MM.1S (cell line): ENCODE measurements around the gene TULP1.

ENCODE experiments used
- DNase-seq: peaks from one replicate; pipeline ENCODE4 v3.0.0-alpha.2; 2015
- H2AFZ ChIP-seq: fragments of 300-600 bp; sonication (generic); 2 replicates; pipeline ENCODE4 v1.6.0; 2016; ENCODE audit warnings: antibody characterized with exemption, low read length
- H3F3A ChIP-seq: fragments of 300-600 bp; sonication (generic); 2 replicates; pipeline ENCODE4 v1.6.1; 2016; ENCODE audit warnings: mild to moderate bottlenecking, antibody characterized with exemption, low read length, moderate library complexity, mixed read lengths; ENCODE audit not compliant: insufficient read depth
- H3K27ac ChIP-seq: fragments of 300-600 bp; sonication (generic); 2 replicates; pipeline ENCODE4 v1.5.1; 2016; ENCODE audit warnings: mild to moderate bottlenecking, low read length
- H3K27me3 ChIP-seq: fragments of 300-600 bp; sonication (generic); replicated peaks from 2 replicates; pipeline ENCODE4 v1.6.0; 2016; ENCODE audit warnings: low read length; ENCODE audit not compliant: insufficient read depth
- H3K36me3 ChIP-seq: fragments of 300-600 bp; sonication (generic); replicated peaks from 2 replicates; pipeline ENCODE4 v1.6.1; 2016; ENCODE audit warnings: mild to moderate bottlenecking, low read length, mixed read lengths; ENCODE audit not compliant: insufficient read depth
- H3K4me1 ChIP-seq: fragments of 300-600 bp; sonication (generic); 2 replicates; pipeline ENCODE4 v1.6.1; 2016; ENCODE audit warnings: low read length, mixed read lengths
- H3K4me2 ChIP-seq: fragments of 300-600 bp; sonication (generic); 2 replicates; pipeline ENCODE4 v1.6.0; 2016; ENCODE audit warnings: low read depth, low read length
- H3K4me3 ChIP-seq: fragments of 300-600 bp; sonication (generic); 2 replicates; pipeline ENCODE4 v1.5.1; 2016; ENCODE audit warnings: low read length, mixed read lengths
- H3K79me2 ChIP-seq: fragments of 300-600 bp; sonication (generic); 2 replicates; pipeline ENCODE4 v1.6.1; 2016; ENCODE audit warnings: mixed run types, low read length, mixed read lengths
- H3K9ac ChIP-seq: fragments of 300-600 bp; sonication (generic); 2 replicates; pipeline ENCODE4 v1.6.1; 2016; ENCODE audit warnings: low read length, mixed read lengths
- H3K9me2 ChIP-seq: fragments of 300-600 bp; sonication (generic); replicated peaks from 2 replicates; pipeline ENCODE4 v1.6.1; 2016; ENCODE audit warnings: mild to moderate bottlenecking, low read length, mixed read lengths; ENCODE audit not compliant: insufficient read depth
- H3K9me3 ChIP-seq: fragments of 300-600 bp; sonication (generic); replicated peaks from 2 replicates; pipeline ENCODE4 v1.6.1; 2016; ENCODE audit warnings: mild to moderate bottlenecking, low read length, mixed read lengths; ENCODE audit not compliant: insufficient read depth
- H4K20me1 ChIP-seq: fragments of 300-600 bp; sonication (generic); 2 replicates; pipeline ENCODE4 v1.6.1; 2016; ENCODE audit warnings: mild to moderate bottlenecking, low read length, moderate library complexity, mixed read lengths; ENCODE audit not compliant: insufficient read depth
- CTCF ChIP-seq: fragments of 300-600 bp; sonication (generic); IDR thresholded peaks from 2 replicates; pipeline ENCODE4 v1.5.1; 2016; ENCODE audit warnings: antibody characterized with exemption, low read length, mixed read lengths
- EZH2 ChIP-seq: fragments of 300-600 bp; sonication (generic); optimal IDR thresholded peaks from 2 replicates; pipeline ENCODE3; 2017; ENCODE audit warnings: low read depth, mild to moderate bottlenecking, antibody characterized with exemption, low read length, mixed read lengths
- EZH2phosphoT487 ChIP-seq: fragments of 300-600 bp; sonication (generic); IDR thresholded peaks from 2 replicates; pipeline ENCODE4 v1.6.1; 2018; ENCODE audit warnings: antibody characterized with exemption, low read length

The TULP1 gene

GRCh38 chr6:35553315-35553714 is 40.6 kb upstream of the TULP1 start:
- no peaks in the 10 kb centered on the region for H3K9me3 ChIP-seq
- H3K4me3 ChIP-seq, result no peak overlapping the region
- no peaks in the 10 kb centered on the region for H3K79me2 ChIP-seq
- H2AFZ ChIP-seq, result no peak overlapping the region
- no peaks in the 10 kb centered on the region for H3F3A ChIP-seq
- no peak for TF ChIP-seq CTCF
- no peak for TF ChIP-seq EZH2
- no peak for TF ChIP-seq EZH2phosphoT487
- no peaks in the 10 kb centered on the region for H4K20me1 ChIP-seq
- H3K4me2 ChIP-seq, result no peak overlapping the region
- no peak for DNase-seq
- H3K36me3 ChIP-seq, result no peaks in the 10 kb centered on the region
- no peaks in the 10 kb centered on the region for H3K9me2 ChIP-seq
- H3K4me1 ChIP-seq, result no peaks in the 10 kb centered on the region
- H3K27me3 ChIP-seq, result no peaks in the 10 kb centered on the region
- H3K27ac ChIP-seq, result no peak overlapping the region
- no peak overlapping the region for H3K9ac ChIP-seq

- H3K9me3 ChIP-seq, result no peaks in the 10 kb centered on the region
- H3K4me1 ChIP-seq, result no peaks in the 10 kb centered on the region
- H3F3A ChIP-seq, result no peaks in the 10 kb centered on the region
- no peaks in the 10 kb centered on the region for H3K9me2 ChIP-seq
- no peak overlapping the region for H3K27ac ChIP-seq
- H3K27me3 ChIP-seq, result no peaks in the 10 kb centered on the region
- no peak overlapping the region for H3K9ac ChIP-seq
- no peak overlapping the region for H2AFZ ChIP-seq
- no peak overlapping the region for H3K4me3 ChIP-seq
- no peak overlapping the region for H3K4me2 ChIP-seq
- TF ChIP-seq CTCF, result peak; percentile 94
- no peak for TF ChIP-seq EZH2
- H3K79me2 ChIP-seq, result no peaks in the 10 kb centered on the region
- DNase-seq, result peak; percentile 56
- H3K36me3 ChIP-seq, result no peaks in the 10 kb centered on the region
- H4K20me1 ChIP-seq, result no peaks in the 10 kb centered on the region
Observed at GRCh38 chr6:35552285-35552917, 39.7 kb upstream of the TULP1 start.

- H3K27me3 ChIP-seq, result no peaks in the 10 kb centered on the region
- no peaks in the 10 kb centered on the region for H3K4me1 ChIP-seq
- no peaks in the 10 kb centered on the region for H3K79me2 ChIP-seq
- H3K36me3 ChIP-seq, result no peaks in the 10 kb centered on the region
- H3K4me2 ChIP-seq, result no peak overlapping the region
- no peak for DNase-seq
- TF ChIP-seq CTCF (no peak), EZH2phosphoT487 (no peak), EZH2 (no peak)
- no peak overlapping the region for H3K9ac ChIP-seq
- no peaks in the 10 kb centered on the region for H3K9me3 ChIP-seq
- no peaks in the 10 kb centered on the region for H3F3A ChIP-seq
- H3K27ac ChIP-seq, result no peak overlapping the region
- H2AFZ ChIP-seq, result no peak overlapping the region
- H3K4me3 ChIP-seq, result no peak overlapping the region
- H4K20me1 ChIP-seq, result no peaks in the 10 kb centered on the region
- no peaks in the 10 kb centered on the region for H3K9me2 ChIP-seq
Observed at GRCh38 chr6:35550437-35550836, 37.7 kb upstream of the TULP1 start.

- H3K27ac ChIP-seq, result no peak overlapping the region
- H3K4me2 ChIP-seq, result no peak overlapping the region
- no peaks in the 10 kb centered on the region for H4K20me1 ChIP-seq
Observed at GRCh38 chr6:35547676-35548075, 35.0 kb upstream of the TULP1 start.

More at GRCh38 chr6:35547676-35548075, 35.0 kb upstream of the TULP1 start:
- Histone ChIP-seq H3K9me2 (no peaks in the 10 kb centered on the region), H3K4me3 (no peak overlapping the region), H3K36me3 (no peaks in the 10 kb centered on the region), H3K9ac (no peak overlapping the region), H3K9me3 (no peaks in the 10 kb centered on the region), H3K4me1 (no peaks in the 10 kb centered on the region), H2AFZ (no peak overlapping the region), H3K27me3 (no peaks in the 10 kb centered on the region), H3F3A (no peaks in the 10 kb centered on the region), H3K79me2 (no peaks in the 10 kb centered on the region)
- DNase-seq, result no peak
- TF ChIP-seq EZH2phosphoT487 (no peak), CTCF (no peak), EZH2 (no peak)
